ENCODE measurements around the gene BLACAT1. TPM values are rescaled to one million over a fixed set of nuclear protein-coding genes. Genes with fewer than 3 reads are reported as not detected.

BLACAT1 gene
- polyA plus RNA-seq, 1 of the 3 experiments (the other 2 are of a cell fraction): not detected

DNA sequence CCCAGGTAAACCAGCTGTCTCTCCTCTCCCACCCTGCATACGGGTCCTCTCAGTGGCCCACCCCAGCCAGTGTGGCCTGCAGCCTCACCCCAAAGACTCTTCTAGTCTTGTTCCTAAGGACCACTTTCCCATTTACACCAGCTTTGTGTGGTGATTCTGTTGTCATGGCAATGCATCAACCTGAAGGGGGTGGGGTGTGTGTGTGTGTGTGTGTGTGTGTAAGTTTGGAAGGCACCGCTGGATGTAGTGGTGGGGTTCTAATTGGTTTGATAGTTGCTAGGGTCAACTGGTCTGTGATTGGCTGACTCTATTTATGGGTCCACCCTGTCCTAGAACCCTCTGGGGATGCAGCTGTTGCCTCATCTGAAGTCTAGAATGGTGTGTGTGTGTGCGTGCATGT, 43.9 kb upstream of the BLACAT1 start:
- H3F3A ChIP-seq (replicated peaks; ENCODE audit: insufficient read depth): no peaks in the 10 kb centered on the region
- no peak overlapping the region for H3K4me2 ChIP-seq
- TF ChIP-seq POLR2AphosphoS5 (IDR thresholded peaks at IDR 0.05; ENCODE audit: low read depth, low read length): no peak
- no peak for TF ChIP-seq TCF12 (IDR thresholded peaks at IDR 0.05)
- TF ChIP-seq RFX5 (IDR thresholded peaks at IDR 0.05; ENCODE audit: low read length): no peak
- peaks cover 5% of the 10 kb centered on the region; the same call in 1 of the 2 replicates for H3K27me3 ChIP-seq (ENCODE audit: insufficient read depth)
- WGBS (ENCODE audit: low lambda C conversion rate): 64% methylated on average over 3 of the region's 3 CpGs
- no peaks in the 10 kb centered on the region for H3K79me2 ChIP-seq (ENCODE audit: insufficient read depth)
- no peak for DNase-seq
- ChIA-PET POLR2A (no interaction called here), CTCF (interaction anchor here (0.8 to 45.6 kb wide), 8 partner anchors 14 to 244 kb away, joined by 3 to 1333 read pairs (median 3); no protein-coding TSS in a partner anchor)
- H3K4me3 ChIP-seq (ENCODE audit: low read depth in 2 of 2, low read length in 1 of 2): no peak overlapping the region
- no peak overlapping the region for H2AFZ ChIP-seq (ENCODE audit: low read depth)
- H3K9me2 ChIP-seq: no peaks in the 10 kb centered on the region
- no peak overlapping the region; a peak in 1 of 4 replicates for H3K27ac ChIP-seq (ENCODE audit: low read depth in 2 of 2, low read length in 1 of 2)
- H3K9me3 ChIP-seq: no peaks in the 10 kb centered on the region
- no peaks in the 10 kb centered on the region for H3K36me3 ChIP-seq (replicated peaks in 1 of 2; ENCODE audit: control insufficient read depth in 1 of 2, insufficient read depth in 2 of 2, low read length in 1 of 2)
- peaks cover 1 to 34% of the 10 kb centered on the region in 2 experiments; a peak in 3 of 4 replicates for H3K4me1 ChIP-seq (ENCODE audit: control insufficient read depth in 1 of 2, insufficient read depth in 2 of 2, low read depth in 1 of 2, low read length in 1 of 2)
- H4K20me1 ChIP-seq (ENCODE audit: insufficient read depth): no peaks in the 10 kb centered on the region
- no peak overlapping the region for H3K9ac ChIP-seq

DNA sequence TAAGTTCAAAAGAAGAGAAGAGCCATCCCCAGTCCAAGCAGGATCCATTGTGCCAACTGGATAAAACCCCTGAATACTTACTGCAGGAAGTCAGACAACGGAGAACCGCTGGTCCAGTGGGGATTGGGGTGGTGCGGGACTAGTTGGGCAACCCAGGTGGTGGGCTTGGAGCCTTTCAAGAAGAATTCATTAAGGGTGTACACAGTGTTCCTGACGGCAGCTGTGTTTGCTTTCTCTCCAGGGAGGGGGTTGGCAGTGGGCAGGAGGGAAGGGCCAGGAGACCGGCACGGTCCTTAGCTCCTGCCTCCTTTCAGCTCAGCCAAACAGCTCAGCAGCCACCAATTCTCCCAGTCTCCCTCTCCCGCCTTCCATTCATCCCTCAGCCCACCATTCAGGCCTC, 41.5 kb upstream of the BLACAT1 start:
- DNase-seq: no peak
- Histone ChIP-seq H4K20me1 (ENCODE audit: insufficient read depth) (no peaks in the 10 kb centered on the region), H2AFZ (ENCODE audit: low read depth) (no peak overlapping the region), H3K4me2 (no peak overlapping the region), H3K9me3 (no peaks in the 10 kb centered on the region), H3K9ac (no peak overlapping the region), H3K4me3 (ENCODE audit: low read depth in 2 of 2, low read length in 1 of 2) (no peak overlapping the region), H3K27ac (ENCODE audit: low read depth in 2 of 2, low read length in 1 of 2) (no peak overlapping the region), H3K79me2 (ENCODE audit: insufficient read depth) (no peaks in the 10 kb centered on the region), H3K36me3 (replicated peaks in 1 of 2; ENCODE audit: control insufficient read depth in 1 of 2, insufficient read depth in 2 of 2, low read length in 1 of 2) (no peaks in the 10 kb centered on the region), H3K27me3 (ENCODE audit: insufficient read depth) (peaks cover 5% of the 10 kb centered on the region; the same call in 1 of the 2 replicates), H3K9me2 (no peaks in the 10 kb centered on the region), H3K4me1 (ENCODE audit: control insufficient read depth in 1 of 2, insufficient read depth in 2 of 2, low read depth in 1 of 2, low read length in 1 of 2) (peaks cover 13 to 41% of the 10 kb centered on the region in 2 experiments), H3F3A (replicated peaks; ENCODE audit: insufficient read depth) (no peaks in the 10 kb centered on the region)
- TF ChIP-seq RFX5 (IDR thresholded peaks at IDR 0.05; ENCODE audit: low read length) (no peak), RAD21 (IDR thresholded peaks at IDR 0.05; ENCODE audit: low read length) (no peak), GABPA (IDR thresholded peaks at IDR 0.05; ENCODE audit: low read depth) (no peak), CHD2 (IDR thresholded peaks at IDR 0.05; ENCODE audit: low read length, partially characterized antibody) (no peak), FOSL2 (IDR thresholded peaks at IDR 0.05; ENCODE audit: borderline replicate concordance, low read depth) (no peak), SMC3 (IDR thresholded peaks at IDR 0.05; ENCODE audit: low read depth, low read length) (no peak), FOXJ3 (CRISPR knock-in tag; IDR thresholded peaks at IDR 0.05) (no peak), NFIC (IDR thresholded peaks at IDR 0.05; ENCODE audit: borderline replicate concordance) (no peak), JUND (IDR thresholded peaks at IDR 0.05) (no peak), GATA2 (CRISPR knock-in tag; IDR thresholded peaks at IDR 0.05) (no peak), MEF2A (IDR thresholded peaks at IDR 0.05; ENCODE audit: borderline replicate concordance, low read depth) (no peak), EP300 (IDR thresholded peaks at IDR 0.05; ENCODE audit: borderline replicate concordance in 1 of 2, low read depth in 1 of 2, low read length in 1 of 2) (no peak), SIN3A (IDR thresholded peaks at IDR 0.05; ENCODE audit: borderline replicate concordance, low read depth, low read length) (no peak)
- 77% methylated on average over 7 of the region's 7 CpGs for WGBS (ENCODE audit: low lambda C conversion rate)
- ChIA-PET POLR2A (no interaction called here), CTCF (interaction anchor here (1.4 to 45.6 kb wide), 3 partner anchors 11 to 178 kb away, joined by 3 to 1333 read pairs (median 141); no protein-coding TSS in a partner anchor)
